ENCODE data around the gene AHCY.
"Not testable (repeated sequence)": the region's sequence is repeated elsewhere in the genome, so short reads cannot be mapped to it uniquely, and the experiment has no call there.

The AHCY gene

GRCh38 chr20:34292496-34292895, 10.7 kb downstream of the AHCY start:
- no peaks in the 10 kb centered on the region for H3K27me3 ChIP-seq (ENCODE audit: control insufficient read depth, insufficient read depth, low read length)
- H3K4me2 ChIP-seq (ENCODE audit: low read length) = no peak overlapping the region
- peaks cover 70% of the 10 kb centered on the region for H3K36me3 ChIP-seq (ENCODE audit: insufficient read depth, low read length)
- H3K4me3 ChIP-seq (ENCODE audit: low read length) = no peak overlapping the region
- H3K9ac ChIP-seq (ENCODE audit: low read depth, low read length) = no peak overlapping the region
- H3K4me1 ChIP-seq (ENCODE audit: control insufficient read depth, insufficient read depth, low read length) = no peaks in the 10 kb centered on the region
- H3K9me3 ChIP-seq (replicated peaks; ENCODE audit: low read length) = no peaks in the 10 kb centered on the region

GRCh38 chr20:34290471-34290870, 12.7 kb downstream of the AHCY start:
- peaks cover 78% of the 10 kb centered on the region for H3K36me3 ChIP-seq (ENCODE audit: insufficient read depth, low read length)
- H3K4me1 ChIP-seq (ENCODE audit: control insufficient read depth, insufficient read depth, low read length) = no peaks in the 10 kb centered on the region
- H3K4me2 ChIP-seq (ENCODE audit: low read length) = no peak overlapping the region
- H3K9me3 ChIP-seq (replicated peaks; ENCODE audit: low read length) = no peaks in the 10 kb centered on the region
- H3K4me3 ChIP-seq (ENCODE audit: low read length) = no peak overlapping the region
- no peaks in the 10 kb centered on the region for H3K27me3 ChIP-seq (ENCODE audit: control insufficient read depth, insufficient read depth, low read length)
- no peak overlapping the region for H3K9ac ChIP-seq (ENCODE audit: low read depth, low read length)

- H3K9me3 ChIP-seq (replicated peaks; ENCODE audit: low read length) = not testable (repeated sequence)
- peaks cover 72% of the 10 kb centered on the region for H3K36me3 ChIP-seq (ENCODE audit: insufficient read depth, low read length)
Measured at GRCh38 chr20:34287500-34287899, 15.7 kb downstream of the AHCY start.

GRCh38 chr20:34285450-34285849, 17.7 kb downstream of the AHCY start:
- no peak overlapping the region for H3K9ac ChIP-seq (ENCODE audit: low read depth, low read length)
- no peaks in the 10 kb centered on the region for H3K9me3 ChIP-seq (replicated peaks; ENCODE audit: low read length)
- H3K4me3 ChIP-seq (ENCODE audit: low read length) = no peak overlapping the region
- no peaks in the 10 kb centered on the region for H3K27me3 ChIP-seq (ENCODE audit: control insufficient read depth, insufficient read depth, low read length)
- peaks cover 69% of the 10 kb centered on the region for H3K36me3 ChIP-seq (ENCODE audit: insufficient read depth, low read length)
- H3K4me2 ChIP-seq (ENCODE audit: low read length) = no peak overlapping the region
- H3K4me1 ChIP-seq (ENCODE audit: control insufficient read depth, insufficient read depth, low read length) = no peaks in the 10 kb centered on the region

More at GRCh38 chr20:34287500-34287899, 15.7 kb downstream of the AHCY start:
- H3K4me1 ChIP-seq (ENCODE audit: control insufficient read depth, insufficient read depth, low read length); H3K27me3 ChIP-seq (ENCODE audit: control insufficient read depth, insufficient read depth, low read length); H3K4me3 ChIP-seq (ENCODE audit: low read length); H3K4me2 ChIP-seq (ENCODE audit: low read length); H3K9ac ChIP-seq (ENCODE audit: low read depth, low read length): not testable (repeated sequence)

- H3K36me3 ChIP-seq (ENCODE audit: insufficient read depth, low read length) = peaks cover 72% of the 10 kb centered on the region
- H3K27me3 ChIP-seq (ENCODE audit: control insufficient read depth, insufficient read depth, low read length) = no peaks in the 10 kb centered on the region
- H3K9me3 ChIP-seq (replicated peaks; ENCODE audit: low read length) = no peaks in the 10 kb centered on the region
- no peak overlapping the region for H3K4me2 ChIP-seq (ENCODE audit: low read length)
- H3K4me1 ChIP-seq (ENCODE audit: control insufficient read depth, insufficient read depth, low read length) = no peaks in the 10 kb centered on the region
- H3K4me3 ChIP-seq (ENCODE audit: low read length) = no peak overlapping the region
- no peak overlapping the region for H3K9ac ChIP-seq (ENCODE audit: low read depth, low read length)
Measured at GRCh38 chr20:34283844-34284243, 19.3 kb downstream of the AHCY start.

- H3K4me2 ChIP-seq (ENCODE audit: low read length) = no peak overlapping the region
- no peak overlapping the region for H3K4me3 ChIP-seq (ENCODE audit: low read length)
- H3K4me1 ChIP-seq (ENCODE audit: control insufficient read depth, insufficient read depth, low read length) = no peaks in the 10 kb centered on the region
- no peaks in the 10 kb centered on the region for H3K27me3 ChIP-seq (ENCODE audit: control insufficient read depth, insufficient read depth, low read length)
- no peaks in the 10 kb centered on the region for H3K9me3 ChIP-seq (replicated peaks; ENCODE audit: low read length)
- H3K9ac ChIP-seq (ENCODE audit: low read depth, low read length) = no peak overlapping the region
- H3K36me3 ChIP-seq (ENCODE audit: insufficient read depth, low read length) = peaks cover 70% of the 10 kb centered on the region
Measured at GRCh38 chr20:34282041-34282440, 21.1 kb downstream of the AHCY start.

GRCh38 chr20:34281177-34281576, 22.0 kb downstream of the AHCY start:
- H3K4me1 ChIP-seq (ENCODE audit: control insufficient read depth, insufficient read depth, low read length) = no peaks in the 10 kb centered on the region
- no peak overlapping the region for H3K4me3 ChIP-seq (ENCODE audit: low read length)
- no peaks in the 10 kb centered on the region for H3K9me3 ChIP-seq (replicated peaks; ENCODE audit: low read length)
- no peaks in the 10 kb centered on the region for H3K27me3 ChIP-seq (ENCODE audit: control insufficient read depth, insufficient read depth, low read length)
- peaks cover 75% of the 10 kb centered on the region for H3K36me3 ChIP-seq (ENCODE audit: insufficient read depth, low read length)
- H3K9ac ChIP-seq (ENCODE audit: low read depth, low read length) = no peak overlapping the region
- H3K4me2 ChIP-seq (ENCODE audit: low read length) = no peak overlapping the region

- Histone ChIP-seq H3K9me3 (replicated peaks; ENCODE audit: low read length) (no peaks in the 10 kb centered on the region), H3K36me3 (ENCODE audit: insufficient read depth, low read length) (peaks cover 37% of the 10 kb centered on the region)
Measured at GRCh38 chr20:34274694-34275093, 28.5 kb downstream of the AHCY start.

GRCh38 chr20:34271956-34272355, 31.2 kb downstream of the AHCY start:
- H3K9ac ChIP-seq (ENCODE audit: low read depth, low read length) = no peak overlapping the region
- H3K4me1 ChIP-seq (ENCODE audit: control insufficient read depth, insufficient read depth, low read length) = peaks cover 36% of the 10 kb centered on the region
- H3K4me3 ChIP-seq (ENCODE audit: low read length) = no peak overlapping the region
- H3K36me3 ChIP-seq (ENCODE audit: insufficient read depth, low read length) = peaks cover 17% of the 10 kb centered on the region
- no peaks in the 10 kb centered on the region for H3K9me3 ChIP-seq (replicated peaks; ENCODE audit: low read length)
- H3K4me2 ChIP-seq (ENCODE audit: low read length) = peak overlapping the region; percentile 19
- H3K27me3 ChIP-seq (ENCODE audit: control insufficient read depth, insufficient read depth, low read length) = no peaks in the 10 kb centered on the region

More at GRCh38 chr20:34274694-34275093, 28.5 kb downstream of the AHCY start:
- no peak overlapping the region for H3K4me3 ChIP-seq (ENCODE audit: low read length)
- H3K9ac ChIP-seq (ENCODE audit: low read depth, low read length) = no peak overlapping the region
- H3K4me2 ChIP-seq (ENCODE audit: low read length) = no peak overlapping the region
- H3K27me3 ChIP-seq (ENCODE audit: control insufficient read depth, insufficient read depth, low read length) = no peaks in the 10 kb centered on the region
- peaks cover 26% of the 10 kb centered on the region for H3K4me1 ChIP-seq (ENCODE audit: control insufficient read depth, insufficient read depth, low read length)

GRCh38 chr20:34269996-34270627, 33.0 kb downstream of the AHCY start:
- Histone ChIP-seq H3K27me3 (ENCODE audit: control insufficient read depth, insufficient read depth, low read length) (no peaks in the 10 kb centered on the region), H3K4me1 (ENCODE audit: control insufficient read depth, insufficient read depth, low read length) (peaks cover 36% of the 10 kb centered on the region), H3K4me2 (ENCODE audit: low read length) (peak overlapping the region; percentile 46), H3K9me3 (replicated peaks; ENCODE audit: low read length) (no peaks in the 10 kb centered on the region), H3K36me3 (ENCODE audit: insufficient read depth, low read length) (peaks cover 3% of the 10 kb centered on the region), H3K4me3 (ENCODE audit: low read length) (no peak overlapping the region), H3K9ac (ENCODE audit: low read depth, low read length) (no peak overlapping the region)

- Histone ChIP-seq H3K27me3 (ENCODE audit: control insufficient read depth, insufficient read depth, low read length) (no peaks in the 10 kb centered on the region), H3K4me3 (ENCODE audit: low read length) (peak overlapping the region; percentile 42), H3K36me3 (ENCODE audit: insufficient read depth, low read length) (no peaks in the 10 kb centered on the region), H3K4me1 (ENCODE audit: control insufficient read depth, insufficient read depth, low read length) (peaks cover 36% of the 10 kb centered on the region), H3K4me2 (ENCODE audit: low read length) (peak overlapping the region; percentile 68), H3K9ac (ENCODE audit: low read depth, low read length) (no peak overlapping the region), H3K9me3 (replicated peaks; ENCODE audit: low read length) (no peaks in the 10 kb centered on the region)
Measured at GRCh38 chr20:34268851-34269636, 34.1 kb downstream of the AHCY start.

GRCh38 chr20:34268145-34268544, 35.0 kb downstream of the AHCY start:
- H3K9ac ChIP-seq (ENCODE audit: low read depth, low read length) = no peak overlapping the region
- H3K4me3 ChIP-seq (ENCODE audit: low read length) = no peak overlapping the region
- H3K4me1 ChIP-seq (ENCODE audit: control insufficient read depth, insufficient read depth, low read length) = peaks cover 36% of the 10 kb centered on the region
- H3K4me2 ChIP-seq (ENCODE audit: low read length) = no peak overlapping the region
- no peaks in the 10 kb centered on the region for H3K27me3 ChIP-seq (ENCODE audit: control insufficient read depth, insufficient read depth, low read length)
- H3K36me3 ChIP-seq (ENCODE audit: insufficient read depth, low read length) = no peaks in the 10 kb centered on the region
- H3K9me3 ChIP-seq (replicated peaks; ENCODE audit: low read length) = no peaks in the 10 kb centered on the region
